HG02885 (cell line): ENCODE results near the gene SPEF1.
A peak's percentile ranks its signal among the peaks of the same experiment; 100 is the strongest.
"Not testable (repeated sequence)": the region's sequence is repeated elsewhere in the genome, so short reads cannot be mapped to it uniquely, and the experiment has no call there.

Experiments
- ATAC-seq: cut with Tn5 transposase; IDR thresholded peaks from one replicate; pipeline ENCODE4 v1.9.1; 2021; ENCODE audit warnings: mild to moderate bottlenecking; ENCODE audit not compliant: unreplicated experiment, poor library complexity

Gene SPEF1

GRCh38 chr20:3781153-3781910, at the start of gene SPEF1:
Gene SPEF1 (minus strand): TSS chr20:3781448. CDS start chr20:3781287, 161 bp downstream.
- ATAC-seq = peak; percentile 65

DNA sequence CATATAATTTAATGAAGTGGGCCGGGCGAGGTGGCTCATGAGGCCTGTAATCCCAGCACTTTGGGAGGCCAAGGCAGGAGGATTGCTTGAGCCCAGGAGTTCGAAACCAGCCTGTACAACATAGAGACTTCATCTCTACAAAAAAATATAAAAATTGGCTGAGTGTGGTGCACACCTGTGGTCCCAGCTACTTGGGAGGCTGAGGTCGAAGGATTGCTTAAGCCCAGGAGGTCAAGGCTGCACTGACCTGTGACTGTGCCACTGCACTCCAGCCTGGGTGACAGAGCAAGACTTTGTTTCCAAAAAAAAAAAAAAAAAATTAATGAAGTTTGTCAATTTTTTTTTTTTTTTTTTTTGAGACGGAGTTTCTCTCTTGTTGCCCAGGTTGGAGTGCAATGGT, 48.6 kb upstream of the SPEF1 start:
- not testable (repeated sequence) for ATAC-seq

GRCh38 chr20:3828798-3829197, 47.5 kb upstream of the SPEF1 start:
- ATAC-seq = no peak

DNA sequence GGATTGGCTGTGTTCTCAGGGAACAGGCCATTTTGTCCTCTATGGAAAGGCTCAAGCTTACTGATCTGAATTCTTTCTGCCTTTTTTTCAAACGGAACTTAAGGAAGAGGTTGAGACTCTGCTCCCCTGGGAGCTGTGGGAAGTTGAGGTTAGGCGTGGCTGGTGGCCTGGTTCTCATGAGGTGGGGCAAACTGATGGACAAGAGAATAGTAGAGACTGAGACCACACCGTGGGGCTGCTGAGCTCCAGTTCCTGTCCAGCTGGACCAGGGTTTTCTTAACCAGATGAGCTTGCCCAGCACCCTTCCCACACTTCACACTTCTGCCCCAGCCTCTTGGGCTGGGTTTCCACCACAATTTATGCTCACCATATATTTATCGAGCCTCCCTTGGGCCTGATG, 45.2 kb upstream of the SPEF1 start:
- ATAC-seq = no peak

DNA sequence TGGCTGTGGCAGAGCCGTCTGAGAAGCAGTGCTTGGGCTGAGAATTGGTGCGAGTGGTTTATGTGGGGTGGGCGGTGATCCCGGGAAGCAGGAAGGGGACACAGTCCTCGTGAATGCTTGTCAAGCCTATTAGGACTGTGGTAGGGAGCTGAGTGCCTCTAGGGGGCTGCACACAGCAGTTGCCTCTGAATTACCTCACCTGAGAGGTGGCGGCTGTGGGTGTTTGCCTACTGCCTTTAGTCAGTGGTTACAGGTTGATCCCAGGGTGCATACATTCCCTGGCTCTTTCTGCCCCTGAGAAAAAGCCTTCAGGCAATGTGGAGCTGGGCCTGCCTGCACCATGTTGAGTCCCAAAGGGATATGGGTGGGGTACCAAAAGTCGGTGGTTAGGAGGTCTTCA, 44.3 kb upstream of the SPEF1 start:
- no peak for ATAC-seq

DNA sequence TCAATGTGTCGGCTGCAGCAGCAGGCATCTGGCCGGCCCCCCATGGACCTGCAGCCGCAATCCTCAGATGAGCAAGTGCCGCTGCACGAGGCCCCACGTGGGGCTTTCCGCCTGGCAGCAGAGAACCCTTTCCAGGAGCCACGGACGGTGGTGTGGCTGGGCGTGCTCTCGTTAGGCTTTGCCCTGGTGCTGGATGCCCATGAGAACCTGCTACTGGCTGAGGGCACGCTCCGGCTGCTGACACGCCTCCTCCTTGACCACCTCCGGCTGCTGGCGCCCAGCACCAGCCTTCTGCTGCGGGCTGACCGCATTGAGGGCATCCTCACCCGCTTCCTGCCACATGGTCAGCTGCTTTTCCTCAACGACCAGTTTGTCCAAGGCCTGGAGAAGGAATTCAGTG, 42.6 kb upstream of the SPEF1 start:
- ATAC-seq = no peak

DNA sequence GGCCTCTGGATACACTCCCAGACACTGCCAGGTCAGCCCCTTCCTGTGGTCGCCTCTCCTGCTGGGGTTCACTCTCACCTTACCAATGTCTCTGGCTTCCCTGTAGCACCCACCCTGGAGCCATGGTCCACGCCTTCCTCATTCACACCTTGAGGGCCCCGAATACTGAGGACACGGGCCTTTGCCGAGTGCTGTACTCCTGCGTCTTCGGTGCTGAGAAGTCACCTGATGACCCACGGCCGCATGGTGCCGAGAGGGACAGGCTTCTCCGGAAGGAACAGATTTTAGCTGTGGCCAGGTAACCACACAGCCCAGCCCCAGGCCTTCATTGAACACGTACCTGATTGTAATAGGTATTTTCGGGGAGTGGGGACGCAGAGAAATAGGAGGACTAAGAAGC, 40.7 kb upstream of the SPEF1 start:
- no peak for ATAC-seq

- ATAC-seq = peak; percentile 1
These were observed 39.9 kb upstream of the SPEF1 start for GRCh38 chr20:3820901-3821727.

- ATAC-seq = peak; percentile 88
These were observed 39.0 kb upstream of the SPEF1 start, which contains the start of gene AP5S1 for GRCh38 chr20:3820048-3820900. Gene AP5S1 (plus strand): TSS chr20:3820547. CDS start chr20:3822118, 1,571 bp downstream.

DNA sequence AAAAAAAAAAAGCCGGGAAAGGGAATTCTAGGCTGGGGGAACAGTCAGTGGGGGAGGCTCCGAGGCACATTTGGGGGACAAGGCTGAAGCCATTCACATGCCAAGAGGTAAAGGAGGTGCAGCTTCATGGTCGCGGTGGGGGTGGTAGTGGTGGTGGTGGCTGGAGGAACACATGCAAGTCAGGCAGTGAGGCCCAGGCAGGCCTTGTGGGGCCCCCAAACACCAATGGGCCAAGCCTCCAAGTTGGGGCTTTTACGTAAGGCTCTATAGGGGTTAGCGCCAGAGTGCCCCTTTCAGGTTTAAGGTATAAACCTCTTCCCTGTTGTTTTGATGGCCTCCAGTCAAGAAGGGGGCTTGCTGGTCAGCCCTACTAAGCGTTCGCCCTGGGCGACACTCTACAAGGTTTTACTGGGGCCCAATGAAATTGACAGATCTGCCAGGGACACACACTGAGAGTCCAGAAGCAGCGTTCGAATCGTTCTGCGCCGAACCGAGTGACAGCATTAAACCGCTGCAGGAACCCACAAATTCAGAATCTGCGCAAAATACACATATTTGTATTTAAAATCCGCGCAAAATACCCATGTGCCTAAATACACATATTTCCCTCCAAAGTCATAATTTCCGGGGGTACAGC, 38.3 kb upstream of the SPEF1 start:
- ATAC-seq = no peak

- ATAC-seq = no peak
These were observed 37.2 kb upstream of the SPEF1 start for GRCh38 chr20:3818155-3819151.

- no peak for ATAC-seq
These were observed 34.6 kb upstream of the SPEF1 start for GRCh38 chr20:3815703-3816315.

DNA sequence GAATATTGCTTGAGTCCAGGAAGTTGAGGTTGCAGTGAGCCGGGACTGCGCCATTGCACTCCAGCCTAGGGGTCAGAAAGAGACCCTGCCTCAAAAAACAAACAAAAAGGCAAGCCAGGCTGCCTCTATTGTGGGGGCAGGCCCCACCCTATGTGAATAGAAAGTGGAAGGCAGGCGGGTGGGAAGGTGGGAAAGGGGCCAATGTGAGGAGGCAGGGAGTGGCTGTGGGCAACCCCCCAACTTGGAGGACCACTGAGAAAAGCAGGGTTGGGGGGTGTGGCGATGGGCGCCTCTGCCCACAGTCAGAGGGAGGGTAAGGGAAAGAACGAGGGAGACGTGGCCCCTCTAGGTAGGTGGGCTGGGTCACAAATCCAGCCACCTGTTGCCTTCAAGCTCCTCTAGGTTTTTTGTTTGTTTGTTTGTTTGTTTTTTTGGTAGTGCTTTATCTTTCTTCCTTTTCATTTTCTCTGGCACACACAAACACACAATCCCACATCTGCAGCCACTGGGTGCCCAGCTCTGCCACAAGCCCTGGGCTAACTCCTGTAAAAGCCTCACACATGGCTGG, 33.8 kb upstream of the SPEF1 start:
- ATAC-seq = no peak

DNA sequence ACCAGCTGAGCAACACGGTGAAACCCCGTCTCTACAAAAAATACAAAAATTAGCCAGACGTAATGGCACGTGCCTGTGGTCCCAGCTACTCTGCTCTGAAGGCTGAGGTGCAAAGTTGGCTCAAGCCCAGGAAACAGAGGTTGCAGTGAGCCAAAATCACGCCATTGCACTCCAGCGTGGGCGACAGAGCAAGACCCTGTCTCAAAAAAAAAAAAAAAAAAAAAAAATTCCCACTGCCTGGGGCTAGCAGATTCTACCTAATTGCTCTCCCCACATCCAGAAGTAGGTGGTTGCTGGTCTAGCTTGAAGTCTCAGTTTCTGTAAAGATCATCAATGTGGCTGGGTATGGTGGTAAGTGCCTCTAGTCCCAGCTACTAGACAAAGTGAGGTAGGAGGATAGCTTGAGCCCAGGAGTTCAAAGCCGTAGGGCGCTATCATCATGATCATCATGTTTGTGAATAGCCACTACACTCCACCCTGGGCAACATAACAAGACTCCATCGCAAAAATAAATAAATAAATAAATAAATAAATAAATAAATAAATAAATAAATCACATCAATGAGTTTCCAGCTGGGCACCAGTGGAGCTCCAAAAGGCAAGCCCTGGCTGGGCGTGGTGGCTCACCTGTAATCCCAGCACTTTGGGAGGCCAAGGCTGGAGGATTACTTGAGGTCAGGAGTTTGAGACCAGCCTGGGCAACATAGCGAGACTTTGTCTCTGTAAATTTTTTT, 32.8 kb upstream of the SPEF1 start:
- ATAC-seq = no peak

GRCh38 chr20:3812975-3813847, 32.0 kb upstream of the SPEF1 start:
- no peak for ATAC-seq

GRCh38 chr20:3812259-3812681, 31.0 kb upstream of the SPEF1 start:
- no peak for ATAC-seq
